Activated CD4-positive, alpha-beta T cell treated with anti-CD3 and anti-CD28 coated beads, Interleukin-2, amount 50 U/mL, for 24 hours (primary cell): ENCODE results near the gene CHSY1.
"Not testable (repeated sequence)": the region's sequence is repeated elsewhere in the genome, so short reads cannot be mapped to it uniquely, and the experiment has no call there.

Experiments
- DNase-seq, 2 donors: peaks; one replicate each; pipeline ENCODE4 v3.0.0-alpha.2; 2020; ENCODE audit warnings: low read depth in 1 of 2, low spot score in 1 of 2

CHSY1 gene

GRCh38 chr15:101251830-101252820, at the start of gene CHSY1:
Gene CHSY1, minus strand, starts transcription at chr15:101252048. Its CDS starts 592 bp downstream, at chr15:101251456.
- peak; percentile 69 to 74 for DNase-seq

GRCh38 chr15:101296418-101297405, 44.9 kb upstream of the CHSY1 start:
- DNase-seq = no peak

GRCh38 chr15:101295607-101296161, 43.8 kb upstream of the CHSY1 start:
- DNase-seq = no peak

- peak; percentile 95 to 96 for DNase-seq
Observed at GRCh38 chr15:101294731-101295606, 43.1 kb upstream of the CHSY1 start, which contains the start of gene SNRPA1. Gene SNRPA1, minus strand, starts transcription at chr15:101295248. Its CDS starts 70 bp downstream, at chr15:101295178.

GRCh38 chr15:101293122-101293521, 41.3 kb upstream of the CHSY1 start:
- no peak for DNase-seq

GRCh38 chr15:101288905-101289513, 37.2 kb upstream of the CHSY1 start:
- no peak for DNase-seq

- DNase-seq = not testable (repeated sequence)
Observed at GRCh38 chr15:101287342-101287741, 35.5 kb upstream of the CHSY1 start.

- no peak for DNase-seq
Observed at GRCh38 chr15:101286471-101287114, 34.7 kb upstream of the CHSY1 start.

- no peak for DNase-seq
Observed at GRCh38 chr15:101283931-101284330, 32.1 kb upstream of the CHSY1 start.

- no peak for DNase-seq
Observed at GRCh38 chr15:101280007-101280406, 28.2 kb upstream of the CHSY1 start.

GRCh38 chr15:101277943-101278564, 26.2 kb upstream of the CHSY1 start:
- no peak for DNase-seq

GRCh38 chr15:101277038-101277822, 25.4 kb upstream of the CHSY1 start, which contains the start of gene SELENOS:
Gene SELENOS, minus strand, starts transcription at chr15:101277485. Its CDS starts 68 bp downstream, at chr15:101277417.
- peak; percentile 70 to 80 for DNase-seq

- no peak for DNase-seq
Observed at GRCh38 chr15:101276501-101277037, 24.7 kb upstream of the CHSY1 start.

GRCh38 chr15:101275018-101275417, 23.2 kb upstream of the CHSY1 start:
- DNase-seq = no peak

- no peak for DNase-seq
Observed at GRCh38 chr15:101273534-101273933, 21.7 kb upstream of the CHSY1 start.

GRCh38 chr15:101272584-101272983, 20.7 kb upstream of the CHSY1 start:
- no peak for DNase-seq

- no peak for DNase-seq
Observed at GRCh38 chr15:101269479-101270223, 17.8 kb upstream of the CHSY1 start.
